ENCODE data around the gene KLF2.

KLF2 gene

DNA sequence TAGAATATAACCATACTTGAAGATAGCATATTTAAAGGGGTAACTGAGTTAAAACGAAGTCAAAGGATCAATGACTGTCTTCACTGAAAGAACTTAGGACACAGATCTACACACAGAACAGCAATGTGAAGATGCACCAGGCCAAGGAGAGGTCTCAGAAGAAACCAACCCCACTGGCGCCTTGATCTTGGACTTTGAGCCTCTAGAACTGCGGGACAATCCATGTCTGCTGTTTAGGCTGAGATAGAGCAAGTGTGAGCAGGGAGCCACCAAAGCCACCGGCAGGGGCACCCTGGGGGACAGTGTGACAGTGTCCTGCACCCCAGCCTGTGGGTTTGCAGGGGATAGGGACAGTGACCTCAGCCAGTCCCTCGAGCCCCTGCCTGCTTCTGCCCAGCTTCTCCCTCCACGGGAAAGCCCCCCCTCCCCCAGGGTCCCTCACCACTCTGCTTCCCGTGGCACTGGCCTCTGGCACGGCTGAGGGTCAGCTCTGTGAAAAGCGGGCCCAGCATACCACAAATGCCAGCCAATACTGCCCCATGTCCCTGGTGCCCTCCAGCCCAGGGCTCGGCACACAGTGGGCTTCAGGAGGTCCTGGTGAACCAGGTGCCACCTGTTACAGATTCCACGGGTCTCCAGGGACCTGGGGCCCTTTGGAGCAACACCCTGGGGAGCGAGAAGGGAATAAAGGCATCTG lies 40.8 kb downstream of the KLF2 start:
- no peak for DNase-seq

DNA sequence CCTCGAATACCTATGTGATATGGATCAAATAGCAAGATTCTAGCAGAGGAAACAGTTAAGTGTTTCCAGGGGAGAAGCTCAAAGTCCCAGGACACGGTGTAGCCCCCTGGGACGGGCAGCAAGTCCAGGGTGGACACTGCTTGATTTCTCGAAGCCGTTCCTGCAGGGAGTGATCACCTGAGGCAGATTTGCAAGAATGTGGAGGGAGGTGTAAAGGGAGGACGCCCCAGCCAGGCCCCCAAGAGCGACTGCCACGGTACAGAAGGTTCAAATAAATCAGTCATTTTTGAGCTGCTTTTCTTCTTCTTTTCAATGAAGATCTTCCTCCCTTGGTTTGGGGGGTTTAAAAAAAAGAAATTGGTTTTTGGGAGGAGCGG lies 41.4 kb downstream of the KLF2 start:
- DNase-seq: no peak

DNA sequence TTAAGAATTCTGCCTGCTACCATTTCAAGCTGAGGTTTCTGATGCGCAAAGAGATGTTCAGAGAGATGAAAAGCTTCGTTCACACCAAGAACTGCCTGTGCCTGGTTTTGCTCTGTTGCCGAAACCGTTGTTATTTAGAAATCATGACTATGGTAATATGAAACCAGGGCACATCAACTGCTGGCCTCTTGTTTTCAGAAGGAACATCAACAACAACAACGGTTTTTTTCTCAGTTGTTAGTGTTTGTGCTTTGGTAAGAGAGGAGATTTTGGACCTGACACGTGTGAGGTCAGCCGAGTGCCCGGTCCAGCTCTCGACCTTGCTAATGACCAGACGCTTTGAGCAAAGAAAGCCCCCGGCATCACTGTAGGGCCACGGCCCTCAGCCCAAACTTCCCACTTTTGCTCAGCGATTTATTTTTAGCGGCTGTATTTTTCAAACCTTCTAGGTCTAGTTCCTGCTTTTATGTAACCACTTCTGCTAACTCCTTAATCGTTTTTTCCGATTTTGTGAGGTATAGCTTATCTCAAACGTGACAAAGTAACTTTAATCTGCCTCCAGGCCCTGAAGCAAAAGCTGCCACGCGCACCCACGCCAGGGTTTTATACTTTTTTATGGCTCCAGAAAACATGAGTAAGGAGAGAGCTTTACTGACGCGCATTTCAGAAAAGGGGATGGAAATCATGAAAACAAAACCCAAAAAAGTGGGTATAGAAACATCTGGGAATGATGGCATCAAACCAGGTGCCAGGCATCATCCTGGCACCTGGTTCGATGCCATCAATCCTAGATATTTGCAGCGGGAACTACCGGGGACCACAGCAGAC lies 42.0 kb downstream of the KLF2 start:
- DNase-seq: peak; percentile 71 to 84 (median 78)

DNA sequence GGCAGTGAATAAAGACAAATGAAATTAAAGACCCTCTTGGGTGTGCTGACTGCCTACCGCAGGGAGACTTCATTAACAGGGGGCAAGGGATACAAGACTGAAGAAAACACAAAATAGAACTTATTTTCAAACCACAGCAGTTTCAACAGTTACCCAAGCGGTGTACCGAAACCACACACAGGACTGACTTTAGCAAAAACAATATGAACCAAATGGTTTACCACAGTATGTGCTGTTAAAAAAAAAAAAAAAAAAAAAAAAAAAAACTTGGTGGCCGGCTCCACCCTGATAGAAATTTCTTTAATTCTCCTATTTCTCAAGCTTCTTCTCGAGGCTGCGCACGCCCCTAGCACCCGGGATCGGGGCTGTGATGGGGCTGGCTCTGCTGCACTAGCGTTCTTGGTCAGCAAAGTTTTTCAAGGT lies 42.6 kb downstream of the KLF2 start:
- DNase-seq: peak in 1 of 4 experiments; percentile 26

DNA sequence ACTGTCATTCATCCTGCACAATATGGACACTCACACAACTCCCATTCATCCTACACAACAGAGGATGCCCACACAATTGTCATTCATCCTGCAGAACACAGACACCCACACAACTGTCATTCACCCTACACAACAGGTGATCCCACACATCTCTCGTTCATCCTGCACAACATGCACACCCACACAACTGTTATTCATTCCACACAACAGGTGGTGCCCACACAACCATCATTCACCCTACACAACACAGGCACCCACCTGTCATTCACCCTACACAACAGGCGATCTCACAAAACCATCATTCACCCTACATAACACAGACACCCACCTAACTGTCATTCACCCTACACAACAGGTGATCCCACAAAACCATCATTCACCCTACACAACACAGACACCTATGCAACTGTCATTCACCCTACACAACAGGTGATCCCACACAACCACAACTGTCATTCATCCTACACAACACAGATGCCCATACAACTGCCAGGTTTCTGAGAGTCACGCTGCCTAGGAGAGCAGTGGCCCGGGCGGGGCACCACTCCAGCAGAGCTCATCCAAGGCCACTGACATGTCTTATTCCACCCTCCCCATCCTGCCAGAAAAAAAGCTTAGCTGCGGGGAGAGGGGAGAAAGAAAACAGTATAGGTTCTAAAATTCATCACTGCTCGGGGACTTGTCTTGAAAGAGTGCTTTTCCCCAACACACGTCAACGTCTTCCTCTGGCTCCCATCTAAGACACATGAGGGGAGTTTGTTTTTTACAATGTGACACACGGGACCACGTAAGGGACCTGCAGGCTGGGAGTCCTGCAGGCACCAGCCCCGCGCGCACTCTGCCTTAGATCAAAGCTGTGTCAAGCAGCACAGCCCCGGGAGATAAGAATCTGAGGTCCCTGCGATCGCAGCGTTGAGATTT lies 44.0 kb downstream of the KLF2 start:
- no peak for DNase-seq

DNA sequence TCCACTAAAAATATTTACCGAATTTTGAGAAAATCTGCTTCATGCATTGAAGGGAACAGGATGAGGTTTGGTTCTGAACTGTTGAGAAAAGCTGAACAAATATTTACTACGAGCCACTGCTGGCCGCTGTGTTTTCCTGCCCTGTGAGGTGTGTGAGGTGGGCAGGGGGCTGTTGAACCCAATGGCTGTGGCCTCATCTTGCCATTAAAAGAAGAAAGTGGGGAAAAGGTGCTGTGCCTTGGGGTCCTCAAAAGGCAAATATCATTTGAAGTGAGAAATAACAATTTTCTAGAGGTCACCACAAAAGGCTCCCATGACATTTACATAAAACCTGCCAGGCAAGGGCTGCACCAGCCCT lies 44.7 kb downstream of the KLF2 start:
- no peak for DNase-seq

DNA sequence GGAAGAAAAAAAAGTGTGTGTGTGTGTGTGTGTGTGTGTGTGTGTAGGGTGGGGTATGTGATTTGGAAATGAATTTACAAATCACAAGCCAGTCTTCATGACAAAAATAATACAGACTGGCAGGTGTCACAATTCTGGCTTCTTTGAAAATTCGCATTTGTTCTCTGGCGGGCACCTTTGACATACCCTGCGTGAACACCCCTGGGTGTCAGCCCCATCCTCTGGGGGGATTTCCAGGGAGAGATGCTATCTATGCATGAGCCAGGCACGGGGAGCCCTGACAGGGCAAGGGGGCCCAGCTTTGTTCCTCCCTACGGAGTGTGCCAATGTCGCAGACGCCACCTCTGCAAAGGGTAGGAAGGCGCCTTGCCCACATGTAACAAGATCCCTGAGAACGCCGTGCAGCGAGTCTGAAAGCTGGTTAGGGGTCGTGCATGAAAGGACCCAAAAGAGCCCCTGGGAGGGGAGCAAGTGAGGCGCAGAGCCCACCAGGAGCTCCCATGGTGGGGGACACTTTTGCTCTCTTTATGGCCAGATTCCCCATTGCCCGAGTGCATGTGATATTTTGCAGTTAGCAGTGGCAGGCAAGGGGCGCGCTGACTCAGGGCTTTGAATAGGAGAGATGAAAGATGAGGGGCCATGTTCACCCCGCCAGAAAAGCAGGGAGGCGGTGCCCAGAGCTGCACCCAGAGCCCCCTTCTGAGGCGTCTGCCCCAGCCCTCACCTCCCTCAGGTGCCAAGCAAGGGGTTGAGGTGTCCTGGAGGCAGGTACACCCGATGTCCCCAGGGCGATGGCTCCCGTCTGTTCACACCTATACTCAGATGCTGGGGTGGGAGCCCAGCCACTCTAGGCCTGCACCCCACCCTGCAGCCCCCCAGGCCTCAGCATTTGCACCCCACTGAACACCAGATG lies 45.3 kb downstream of the KLF2 start:
- no peak for DNase-seq

DNA sequence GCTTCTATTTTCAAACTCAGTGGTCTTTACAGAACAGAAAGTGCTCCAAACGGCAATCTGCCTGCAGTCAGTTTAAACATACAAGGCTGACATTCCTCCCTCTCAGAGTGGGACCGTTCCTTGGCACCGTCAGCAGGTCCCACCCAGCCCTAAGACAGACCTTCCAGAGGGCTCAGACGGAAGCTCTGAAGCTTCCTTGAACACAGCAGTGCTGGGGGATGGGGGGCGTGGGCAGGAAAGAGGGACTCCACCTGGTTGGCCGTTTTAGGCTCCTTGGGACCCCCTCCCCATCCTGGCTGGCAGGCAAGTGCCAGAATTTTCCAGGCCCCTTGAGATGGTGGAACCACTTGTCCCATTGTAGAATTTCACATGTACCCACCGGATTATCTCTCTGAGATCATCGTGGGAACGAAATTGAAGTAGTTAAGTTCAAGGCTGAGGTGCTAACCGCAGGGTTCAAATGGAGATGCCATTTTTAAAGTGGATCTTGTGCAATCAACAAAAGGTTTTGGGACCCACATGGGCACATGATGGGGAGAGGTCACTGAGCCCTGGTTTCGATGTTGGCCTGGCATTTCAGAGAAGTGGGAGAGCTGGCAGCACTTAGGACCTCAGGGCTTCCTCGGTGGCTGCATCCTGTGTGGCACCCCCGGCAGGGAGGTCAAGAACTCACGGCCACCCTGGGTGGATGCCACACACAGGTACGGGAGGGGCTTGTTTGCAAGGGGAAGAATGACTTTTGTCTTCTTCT lies 46.2 kb downstream of the KLF2 start:
- DNase-seq: no peak

DNA sequence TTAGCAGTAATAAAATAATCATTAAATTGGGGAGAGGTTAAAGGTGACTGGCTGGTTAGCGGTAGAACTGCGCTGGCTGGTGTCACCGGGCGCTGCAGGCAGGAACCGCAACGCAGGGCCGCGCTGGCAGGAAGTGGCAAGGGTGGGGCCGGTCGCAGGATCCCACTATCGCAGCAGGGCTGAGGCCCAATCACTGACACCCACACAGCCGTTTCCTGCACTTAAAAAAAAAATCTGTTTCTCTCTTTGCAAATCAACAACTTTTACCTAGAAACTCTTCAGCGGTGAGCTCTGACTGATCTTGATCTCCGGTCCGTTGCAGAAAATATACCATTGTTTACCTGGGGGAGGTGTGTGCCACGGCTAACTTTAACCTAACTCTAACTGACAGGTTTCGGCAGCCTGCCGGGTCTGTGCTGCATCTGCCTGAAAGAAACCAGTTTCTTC lies 46.9 kb downstream of the KLF2 start:
- peak; percentile 48 to 71 (median 64) for DNase-seq

DNA sequence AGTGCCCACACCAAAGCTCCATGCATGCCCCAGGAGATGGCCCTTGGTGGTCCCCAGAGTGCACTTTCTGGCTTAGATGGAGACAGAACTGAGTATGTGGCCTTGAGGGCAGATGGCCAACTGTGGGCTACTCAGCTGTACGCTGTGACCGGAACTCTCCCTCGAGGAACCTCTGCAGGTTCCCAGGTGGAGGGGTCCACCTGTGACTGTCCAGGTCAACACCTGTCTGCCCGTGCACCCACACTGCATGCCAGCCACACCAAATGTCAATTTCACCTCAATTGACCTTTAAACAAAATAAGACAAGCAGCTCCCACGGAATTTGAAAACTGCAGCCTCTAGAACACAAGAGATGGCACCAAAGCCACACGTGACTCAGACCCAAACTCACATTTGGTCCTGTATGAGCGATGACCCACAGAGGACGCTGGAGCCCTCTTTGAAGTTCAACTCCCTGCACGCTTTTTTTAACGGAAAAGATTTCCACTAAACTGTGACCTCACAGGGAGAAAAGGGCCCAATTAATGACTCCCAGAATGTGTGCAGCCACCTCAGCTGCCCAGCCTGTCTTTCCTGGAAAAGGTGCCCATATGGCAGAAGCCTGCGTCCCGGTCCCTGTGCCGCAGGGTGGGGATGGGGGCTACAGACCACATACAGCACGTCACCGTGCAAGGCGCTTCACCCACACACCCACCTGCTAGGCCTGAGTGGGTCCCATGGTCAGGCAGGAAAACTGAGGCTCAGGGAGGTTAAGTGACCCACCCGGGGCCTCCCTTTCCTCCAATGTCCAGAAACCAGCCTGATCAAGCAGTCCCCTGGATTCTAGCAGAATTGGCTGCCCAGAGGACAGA lies 47.7 kb downstream of the KLF2 start:
- DNase-seq: no peak

DNA sequence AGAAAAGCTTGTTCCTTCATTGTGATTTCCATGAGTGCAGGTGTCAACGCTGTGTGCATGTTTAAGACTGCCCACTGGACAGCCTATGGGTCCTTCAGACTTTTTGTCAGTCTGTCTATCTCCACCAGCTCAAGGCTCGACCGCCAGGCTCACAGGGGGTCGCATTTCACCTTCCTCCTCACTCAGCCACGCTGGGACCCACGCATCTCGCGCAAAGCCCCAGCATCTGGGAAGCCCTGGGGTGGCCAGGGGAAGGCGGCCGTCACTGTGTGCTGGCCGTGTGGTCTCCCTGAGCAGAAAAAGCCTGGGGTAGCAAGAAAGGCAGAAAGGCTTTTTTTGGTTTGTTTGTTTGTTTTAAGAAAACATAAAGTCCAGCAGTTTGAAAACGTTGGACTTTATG lies 48.5 kb downstream of the KLF2 start:
- no peak for DNase-seq

DNA sequence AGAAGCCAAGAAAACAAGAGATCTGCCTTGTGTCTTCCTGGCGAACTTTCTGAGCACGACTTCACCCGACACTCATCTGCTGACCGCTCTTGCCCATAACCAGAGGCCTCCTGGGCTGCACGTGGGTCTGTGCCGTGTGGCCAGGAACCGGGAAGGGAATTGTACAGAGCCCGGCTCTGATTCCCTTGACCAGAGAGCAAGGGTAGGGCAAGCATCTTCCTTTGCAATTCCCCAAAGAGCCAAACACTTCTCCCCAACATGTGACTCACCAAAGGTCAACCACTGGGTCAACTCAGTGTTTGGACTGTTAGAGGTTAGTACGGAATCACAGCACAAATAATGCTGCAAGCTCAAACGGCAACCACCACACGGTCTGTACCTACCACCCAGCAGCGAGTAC lies 48.9 kb downstream of the KLF2 start:
- no peak for DNase-seq

DNA sequence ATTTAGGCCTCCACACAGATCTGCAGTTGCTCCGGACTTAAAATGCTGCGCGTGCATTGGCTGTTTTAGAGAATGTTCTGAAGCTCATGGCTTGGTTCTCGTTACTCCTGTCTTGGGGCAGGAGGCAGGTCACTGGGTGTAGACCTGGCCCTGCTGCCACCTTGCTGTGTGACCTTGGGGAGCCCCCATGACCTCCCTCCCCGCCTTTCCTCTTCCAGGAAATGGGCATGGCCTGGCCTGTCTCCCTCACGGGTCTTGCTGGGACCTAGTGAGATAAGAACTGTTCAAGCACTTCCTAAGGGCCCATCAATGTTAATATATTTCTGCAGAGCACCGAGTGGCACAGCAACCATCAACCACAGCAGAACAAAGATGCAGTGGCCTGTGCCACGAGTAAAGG lies 49.4 kb downstream of the KLF2 start:
- no peak for DNase-seq

DNA sequence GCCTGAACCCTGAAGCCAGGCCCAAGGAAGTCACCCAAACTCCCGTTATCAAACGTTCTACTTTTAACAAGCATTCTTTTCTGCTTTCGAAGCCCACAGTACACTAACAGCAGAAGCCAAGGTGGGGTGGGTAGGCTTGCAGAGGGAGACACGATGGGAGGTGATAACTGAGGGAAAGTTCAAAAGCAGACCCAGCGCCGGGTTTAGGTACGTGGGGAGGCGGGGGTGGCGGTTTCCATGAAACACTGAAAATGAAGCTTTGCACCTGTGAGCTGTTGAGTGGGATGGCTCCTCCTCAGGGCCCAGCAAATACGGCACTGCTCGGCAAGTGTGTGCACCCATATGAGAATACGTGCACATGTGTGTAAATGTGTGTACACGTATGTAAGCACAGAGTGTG lies 49.8 kb downstream of the KLF2 start:
- DNase-seq: no peak

DNA sequence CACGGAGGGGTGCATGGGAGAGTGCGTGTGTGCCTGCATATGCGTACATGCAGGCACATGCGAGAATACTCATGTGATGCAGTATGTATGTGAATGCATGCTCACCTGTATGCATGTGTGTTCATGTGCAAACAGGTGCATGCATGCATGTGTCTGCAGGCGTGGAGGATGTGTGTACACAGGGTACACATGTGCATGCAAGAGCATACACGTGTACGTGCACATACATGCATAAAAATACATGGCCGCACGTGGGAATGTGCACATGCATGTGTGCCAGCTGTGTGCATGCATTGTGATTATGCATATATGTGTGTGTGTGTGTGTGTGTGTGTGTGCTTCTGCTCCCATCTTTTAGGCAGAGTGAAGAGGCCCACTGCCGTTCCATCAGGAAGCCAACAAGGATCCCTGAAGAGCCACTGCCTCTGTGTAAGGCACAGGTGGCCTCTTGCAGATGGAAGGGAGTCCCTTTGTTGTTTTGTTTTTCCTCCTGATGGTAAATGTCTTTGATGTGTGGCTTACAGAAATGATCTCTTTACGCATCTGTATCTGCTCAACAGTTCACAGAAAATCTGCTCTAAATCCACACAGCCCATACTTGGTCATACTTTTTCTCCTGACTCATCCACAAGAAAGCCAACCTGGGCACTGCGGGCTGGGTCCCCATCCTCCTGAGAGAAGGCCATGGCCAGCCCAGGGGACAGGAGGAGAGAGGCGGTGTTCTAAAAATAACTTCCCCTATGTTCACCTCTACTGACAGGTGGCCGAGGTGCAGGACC lies 50.7 kb downstream of the KLF2 start:
- DNase-seq: no peak

DNA sequence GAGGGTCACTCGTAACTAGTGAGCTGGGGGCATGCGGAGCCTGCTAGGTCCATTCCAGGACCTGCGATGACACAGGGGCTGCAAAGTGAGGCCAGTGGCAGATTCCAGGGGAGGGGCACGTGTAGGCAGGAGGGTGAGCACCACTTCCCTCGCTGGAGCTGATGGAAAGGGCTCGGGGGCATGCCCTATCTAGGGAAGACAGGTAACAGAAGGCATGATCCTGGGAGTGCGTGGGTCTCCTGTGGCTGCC lies 51.2 kb downstream of the KLF2 start:
- DNase-seq: no peak

DNA sequence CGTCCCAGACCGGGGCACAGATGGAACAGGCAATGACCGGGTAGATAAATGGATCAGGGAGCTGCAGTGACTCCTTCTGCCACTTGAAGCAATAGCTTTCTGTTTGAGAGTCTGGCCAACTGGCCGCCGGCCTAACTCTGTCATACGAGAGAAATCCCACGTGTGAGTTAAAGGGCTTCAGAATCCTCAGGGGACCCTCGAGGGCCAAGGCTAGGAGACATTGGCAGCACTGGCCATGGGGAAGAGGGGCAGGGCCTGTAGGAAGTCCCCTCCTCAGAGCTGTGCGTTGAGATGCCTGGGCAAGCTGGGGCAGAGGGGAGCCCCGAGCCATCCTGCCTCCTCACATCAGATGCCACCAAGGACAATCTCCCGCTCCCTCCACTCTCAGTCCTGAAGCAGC lies 51.6 kb downstream of the KLF2 start:
- no peak for DNase-seq

DNA sequence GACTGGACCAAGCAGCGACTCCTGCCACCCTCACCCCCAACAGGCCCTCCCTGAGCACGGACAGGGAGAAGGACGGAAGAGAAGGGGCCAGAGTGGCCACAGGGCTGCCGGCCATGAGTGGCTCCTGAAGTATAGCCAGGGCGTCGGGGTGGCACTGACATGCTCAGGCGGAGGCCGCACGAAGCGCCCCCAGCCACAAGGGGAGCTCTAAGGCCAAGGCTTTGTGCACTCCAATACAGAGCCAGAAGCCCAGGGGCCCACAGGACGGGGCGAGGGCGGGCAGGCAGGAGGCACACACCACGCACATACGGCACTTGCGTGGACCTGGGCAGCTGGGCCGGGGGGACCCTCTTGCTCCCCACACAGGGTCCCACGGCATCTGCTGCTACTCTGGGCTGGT lies 52.0 kb downstream of the KLF2 start:
- DNase-seq: peak in 3 of 4 experiments; percentile 29 to 55 (median 40)

DNA sequence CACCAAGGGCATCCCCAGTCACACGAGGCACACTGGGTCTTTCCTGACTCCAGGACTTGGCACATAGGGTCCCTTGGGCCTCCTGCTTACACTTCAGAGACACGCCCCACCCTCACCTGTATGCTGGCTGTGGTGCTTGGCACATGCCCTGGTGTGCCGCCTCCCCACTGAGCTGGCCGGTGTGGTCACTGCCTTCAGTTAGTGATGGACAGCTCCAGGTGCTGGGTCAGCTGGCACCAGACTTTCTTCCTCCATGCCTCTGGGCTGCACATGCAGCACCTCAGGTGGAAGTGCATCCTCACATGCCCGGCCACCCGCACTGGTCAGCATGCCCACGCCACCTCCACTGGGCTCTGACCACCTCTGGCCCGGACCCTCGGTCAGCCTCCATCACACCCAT lies 52.9 kb downstream of the KLF2 start:
- DNase-seq: no peak

All from suppressor macrophage (primary cell).